AG09309 (cell line): Measurements from ENCODE around the gene SV2A.

Experiments
- DNase-seq: peaks from one replicate; pipeline ENCODE4 v3.0.0-alpha.2; 2010; ENCODE audit warnings: low read depth
- H3K4me3 ChIP-seq: 2 replicates; pipeline ENCODE4 v1.5.1; 2011; ENCODE audit warnings: mild to moderate bottlenecking, low read depth, low read length, moderate library complexity; ENCODE audit not compliant: control insufficient read depth
- TF ChIP-seq, protein P1 (sequence below): IDR thresholded peaks from 2 replicates; pipeline ENCODE4 v1.5.1; 2011; ENCODE audit warnings: mild to moderate bottlenecking, low read depth, low read length, inconsistent platforms; ENCODE audit not compliant: insufficient read depth, control insufficient read depth; ENCODE audit errors: missing control alignments

The SV2A gene, protein sequence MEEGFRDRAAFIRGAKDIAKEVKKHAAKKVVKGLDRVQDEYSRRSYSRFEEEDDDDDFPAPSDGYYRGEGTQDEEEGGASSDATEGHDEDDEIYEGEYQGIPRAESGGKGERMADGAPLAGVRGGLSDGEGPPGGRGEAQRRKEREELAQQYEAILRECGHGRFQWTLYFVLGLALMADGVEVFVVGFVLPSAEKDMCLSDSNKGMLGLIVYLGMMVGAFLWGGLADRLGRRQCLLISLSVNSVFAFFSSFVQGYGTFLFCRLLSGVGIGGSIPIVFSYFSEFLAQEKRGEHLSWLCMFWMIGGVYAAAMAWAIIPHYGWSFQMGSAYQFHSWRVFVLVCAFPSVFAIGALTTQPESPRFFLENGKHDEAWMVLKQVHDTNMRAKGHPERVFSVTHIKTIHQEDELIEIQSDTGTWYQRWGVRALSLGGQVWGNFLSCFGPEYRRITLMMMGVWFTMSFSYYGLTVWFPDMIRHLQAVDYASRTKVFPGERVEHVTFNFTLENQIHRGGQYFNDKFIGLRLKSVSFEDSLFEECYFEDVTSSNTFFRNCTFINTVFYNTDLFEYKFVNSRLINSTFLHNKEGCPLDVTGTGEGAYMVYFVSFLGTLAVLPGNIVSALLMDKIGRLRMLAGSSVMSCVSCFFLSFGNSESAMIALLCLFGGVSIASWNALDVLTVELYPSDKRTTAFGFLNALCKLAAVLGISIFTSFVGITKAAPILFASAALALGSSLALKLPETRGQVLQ

DNA sequence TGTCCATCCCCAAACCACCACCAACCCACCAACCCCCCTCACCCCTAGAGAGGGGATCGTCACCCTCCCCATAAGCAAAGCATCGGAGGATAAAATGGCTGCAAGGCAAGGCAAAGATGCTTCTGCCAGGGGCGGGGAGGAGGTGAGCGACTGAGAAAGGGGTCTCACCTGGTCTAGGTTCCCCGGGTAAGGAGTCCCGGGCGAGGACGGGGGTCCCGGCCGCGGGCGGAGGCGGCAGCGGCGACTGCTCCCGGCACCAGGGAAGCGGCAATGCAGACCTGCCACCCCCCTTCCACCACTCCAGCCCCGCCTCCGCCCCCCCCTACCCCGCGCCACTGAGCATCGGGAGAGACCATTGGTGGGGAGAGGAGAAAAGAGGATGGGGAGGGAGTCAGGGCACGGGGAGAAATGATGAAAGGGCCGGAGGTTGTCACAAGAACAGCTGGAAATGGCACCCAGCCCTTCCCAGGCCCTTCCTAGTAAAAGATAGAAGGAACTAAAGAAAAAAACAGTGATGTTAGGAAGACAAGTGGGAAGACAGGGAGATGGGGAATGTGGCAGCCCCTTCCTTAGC is at the start of gene SV2A:
SV2A (minus strand) TSS at position 274 of the 574 bp plus-strand sequence. CDS start 4,004 bp downstream, outside the sequence.
- peak within 1 kb of the TSS; percentile 90 for H3K4me3 ChIP-seq
- TF ChIP-seq, protein P1, sequence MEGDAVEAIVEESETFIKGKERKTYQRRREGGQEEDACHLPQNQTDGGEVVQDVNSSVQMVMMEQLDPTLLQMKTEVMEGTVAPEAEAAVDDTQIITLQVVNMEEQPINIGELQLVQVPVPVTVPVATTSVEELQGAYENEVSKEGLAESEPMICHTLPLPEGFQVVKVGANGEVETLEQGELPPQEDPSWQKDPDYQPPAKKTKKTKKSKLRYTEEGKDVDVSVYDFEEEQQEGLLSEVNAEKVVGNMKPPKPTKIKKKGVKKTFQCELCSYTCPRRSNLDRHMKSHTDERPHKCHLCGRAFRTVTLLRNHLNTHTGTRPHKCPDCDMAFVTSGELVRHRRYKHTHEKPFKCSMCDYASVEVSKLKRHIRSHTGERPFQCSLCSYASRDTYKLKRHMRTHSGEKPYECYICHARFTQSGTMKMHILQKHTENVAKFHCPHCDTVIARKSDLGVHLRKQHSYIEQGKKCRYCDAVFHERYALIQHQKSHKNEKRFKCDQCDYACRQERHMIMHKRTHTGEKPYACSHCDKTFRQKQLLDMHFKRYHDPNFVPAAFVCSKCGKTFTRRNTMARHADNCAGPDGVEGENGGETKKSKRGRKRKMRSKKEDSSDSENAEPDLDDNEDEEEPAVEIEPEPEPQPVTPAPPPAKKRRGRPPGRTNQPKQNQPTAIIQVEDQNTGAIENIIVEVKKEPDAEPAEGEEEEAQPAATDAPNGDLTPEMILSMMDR: no peak
- DNase-seq: no peak

DNA sequence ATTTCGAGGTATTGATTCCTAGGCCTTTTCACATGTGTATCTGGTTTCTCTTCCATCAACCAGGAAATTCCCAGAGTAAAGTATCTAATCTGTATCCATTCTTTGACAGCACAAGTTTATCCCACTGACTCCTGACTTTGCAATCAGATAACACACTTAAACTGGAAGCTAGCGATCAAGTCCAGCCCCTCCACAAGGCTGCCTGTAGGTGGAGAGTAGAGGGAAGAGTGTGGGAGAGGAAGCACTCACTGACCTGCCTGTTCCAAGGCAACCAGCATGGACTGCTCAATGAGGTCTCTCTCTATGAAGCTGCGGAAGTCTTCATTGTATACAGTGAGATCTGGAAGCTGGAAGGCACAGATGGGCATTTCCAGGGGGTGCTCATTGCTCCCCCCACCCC is 49.4 kb upstream of the SV2A start:
- TF ChIP-seq, protein P1: no peak
- no peak for DNase-seq
- H3K4me3 ChIP-seq: no peak overlapping the region

DNA sequence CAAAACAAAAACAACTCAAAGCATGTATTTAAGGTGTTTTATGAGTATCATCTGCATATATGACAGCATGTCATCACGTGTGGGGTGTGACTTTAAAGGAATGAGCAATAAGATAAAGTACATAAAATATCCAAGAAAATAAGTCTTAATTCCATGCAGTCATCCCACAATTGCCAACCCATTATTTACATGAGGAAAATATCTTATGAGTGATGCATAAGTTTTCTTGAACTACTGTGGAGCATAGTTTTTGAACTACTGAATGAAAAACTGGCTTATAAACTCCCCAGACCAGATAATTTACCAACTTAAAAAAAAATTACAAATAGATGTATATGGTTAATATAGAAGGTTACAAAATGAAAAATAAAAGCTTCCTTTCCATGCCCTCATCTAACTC is 48.8 kb upstream of the SV2A start:
- no peak for DNase-seq
- TF ChIP-seq, protein P1: no peak

DNA sequence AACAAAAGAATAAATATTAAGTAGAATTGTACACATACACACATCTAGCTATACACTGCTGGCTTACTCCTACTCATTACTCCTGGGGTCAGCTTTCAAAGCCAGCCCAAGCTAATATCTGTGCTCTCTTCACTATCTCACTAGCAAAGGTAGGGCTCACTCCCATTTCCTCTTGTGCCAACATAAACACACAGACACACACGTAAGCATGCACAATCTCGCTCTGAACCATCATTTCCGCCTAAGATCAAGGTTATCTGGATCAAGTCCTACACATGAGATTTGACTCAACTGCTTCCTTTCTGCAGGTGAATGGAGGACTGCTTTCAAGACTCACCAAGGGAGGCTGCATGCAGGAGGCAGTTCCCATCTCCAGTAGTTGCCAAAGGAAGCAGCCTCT is 47.8 kb upstream of the SV2A start:
- TF ChIP-seq, protein P1: no peak
- no peak for DNase-seq

More for the DNA sequence above, 48.8 kb upstream of the SV2A start:
- H3K4me3 ChIP-seq: no peak overlapping the region

DNA sequence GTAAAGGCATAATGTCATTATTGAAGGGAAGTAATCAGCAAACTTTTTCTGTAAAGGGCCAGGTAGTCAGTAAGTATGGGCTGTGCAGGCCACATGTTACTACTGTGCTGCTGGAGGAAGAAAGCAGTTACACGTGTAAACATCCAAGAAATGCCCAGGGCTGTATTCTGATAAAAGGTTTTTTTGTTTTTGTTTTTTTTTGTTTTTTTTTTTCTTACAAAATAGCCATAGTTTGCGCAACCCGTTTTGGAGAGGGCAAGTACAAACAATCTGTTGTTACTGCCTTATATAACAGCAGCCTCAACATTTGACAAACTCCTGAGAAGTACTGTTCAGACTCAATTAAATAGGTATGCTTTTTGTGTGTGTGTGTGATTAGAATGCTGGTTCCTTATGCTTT is 45.7 kb upstream of the SV2A start:
- TF ChIP-seq, protein P1: no peak
- H3K4me3 ChIP-seq: no peak overlapping the region
- no peak for DNase-seq

More for the DNA sequence above, 47.8 kb upstream of the SV2A start:
- H3K4me3 ChIP-seq: no peak overlapping the region

DNA sequence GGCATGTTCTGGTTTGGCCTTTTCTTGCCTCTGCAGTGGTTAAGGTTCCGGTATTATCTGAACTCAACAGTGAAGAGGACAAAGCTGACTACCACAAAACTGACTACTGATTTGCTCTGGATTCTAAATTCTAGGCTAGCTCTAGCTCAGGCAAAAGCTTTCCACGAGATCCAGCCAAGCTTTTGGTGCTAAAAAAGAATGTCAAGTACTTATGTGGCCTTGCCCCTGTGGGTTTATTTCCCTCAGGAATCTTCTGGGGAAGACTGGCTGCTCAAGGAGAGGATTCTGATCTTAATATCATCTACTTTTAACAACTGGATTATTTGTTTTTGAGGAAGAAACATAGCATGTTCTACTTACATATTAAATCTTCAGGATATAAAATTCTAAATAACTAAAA is 45.1 kb upstream of the SV2A start:
- TF ChIP-seq, protein P1: no peak
- no peak for DNase-seq
- H3K4me3 ChIP-seq: no peak overlapping the region
